ENCODE results near the gene COPS7A.

COPS7A gene

GRCh38 chr12:6754411-6754810 lies 30.6 kb downstream of the COPS7A start:
- Histone ChIP-seq H4K20me1 (ENCODE audit: insufficient read depth, low read length) (no peaks in the 10 kb centered on the region), H3K4me3 (ENCODE audit: low read length) (no peak overlapping the region), H3K4me1 (ENCODE audit: low read length) (peaks cover 21% of the 10 kb centered on the region), H3K27ac (ENCODE audit: low read length) (no peak overlapping the region), H3K79me2 (ENCODE audit: low read length) (peaks cover 15% of the 10 kb centered on the region), H3K4me2 (ENCODE audit: low read depth, low read length) (no peak overlapping the region), H3K9me2 (replicated peaks; ENCODE audit: insufficient read depth, low read length) (no peaks in the 10 kb centered on the region), H3K36me3 (replicated peaks; ENCODE audit: insufficient read depth, low read length) (no peaks in the 10 kb centered on the region), H3K27me3 (replicated peaks; ENCODE audit: insufficient read depth, low read length) (no peaks in the 10 kb centered on the region), H3F3A (ENCODE audit: insufficient read depth, low read length) (peaks cover 8% of the 10 kb centered on the region; the same call in 1 of the 2 replicates), H2AFZ (ENCODE audit: low read length) (no peak overlapping the region), H3K9ac (ENCODE audit: low read length) (no peak overlapping the region), H3K9me3 (replicated peaks; ENCODE audit: insufficient read depth, low read length) (no peaks in the 10 kb centered on the region)
- TF ChIP-seq CTCF (IDR thresholded peaks at IDR 0.05; ENCODE audit: low read length), result no peak
- TF ChIP-seq EZH2phosphoT487 (IDR thresholded peaks at IDR 0.05; ENCODE audit: low read length), result no peak
- TF ChIP-seq EZH2 (optimal IDR thresholded peaks at IDR 0.05; ENCODE audit: low read depth, low read length), result no peak
- DNase-seq, result no peak

GRCh38 chr12:6757028-6757690 lies 33.3 kb downstream of the COPS7A start:
- Histone ChIP-seq H3K79me2 (ENCODE audit: low read length) (peaks cover 7% of the 10 kb centered on the region), H3K4me3 (ENCODE audit: low read length) (no peak overlapping the region), H3K27ac (ENCODE audit: low read length) (no peak overlapping the region), H3K4me2 (ENCODE audit: low read depth, low read length) (no peak overlapping the region), H3K36me3 (replicated peaks; ENCODE audit: insufficient read depth, low read length) (no peaks in the 10 kb centered on the region), H3K4me1 (ENCODE audit: low read length) (peaks cover 15% of the 10 kb centered on the region), H3K9ac (ENCODE audit: low read length) (no peak overlapping the region), H4K20me1 (ENCODE audit: insufficient read depth, low read length) (no peaks in the 10 kb centered on the region), H3K27me3 (replicated peaks; ENCODE audit: insufficient read depth, low read length) (no peaks in the 10 kb centered on the region), H3K9me3 (replicated peaks; ENCODE audit: insufficient read depth, low read length) (no peaks in the 10 kb centered on the region), H3K9me2 (replicated peaks; ENCODE audit: insufficient read depth, low read length) (no peaks in the 10 kb centered on the region), H3F3A (ENCODE audit: insufficient read depth, low read length) (peaks cover 8% of the 10 kb centered on the region; the same call in 1 of the 2 replicates), H2AFZ (ENCODE audit: low read length) (no peak overlapping the region)
- TF ChIP-seq EZH2 (optimal IDR thresholded peaks at IDR 0.05; ENCODE audit: low read depth, low read length) (no peak), CTCF (IDR thresholded peaks at IDR 0.05; ENCODE audit: low read length) (no peak), EZH2phosphoT487 (IDR thresholded peaks at IDR 0.05; ENCODE audit: low read length) (no peak)
- DNase-seq, result no peak

- no peak overlapping the region for H3K4me3 ChIP-seq (ENCODE audit: low read length)
- peaks cover 14% of the 10 kb centered on the region for H3K4me1 ChIP-seq (ENCODE audit: low read length)
- H3K36me3 ChIP-seq (replicated peaks; ENCODE audit: insufficient read depth, low read length), result no peaks in the 10 kb centered on the region
- H3K4me2 ChIP-seq (ENCODE audit: low read depth, low read length), result peak overlapping the region; percentile 24; the same call in 1 of the 2 replicates
- peak overlapping the region; percentile 30; the same call in 1 of the 2 replicates for H2AFZ ChIP-seq (ENCODE audit: low read length)
- no peaks in the 10 kb centered on the region for H3K9me2 ChIP-seq (replicated peaks; ENCODE audit: insufficient read depth, low read length)
- TF ChIP-seq CTCF (IDR thresholded peaks at IDR 0.05; ENCODE audit: low read length) (no peak), EZH2 (optimal IDR thresholded peaks at IDR 0.05; ENCODE audit: low read depth, low read length) (no peak), EZH2phosphoT487 (IDR thresholded peaks at IDR 0.05; ENCODE audit: low read length) (no peak)
- H3K79me2 ChIP-seq (ENCODE audit: low read length), result no peaks in the 10 kb centered on the region
- H3K9me3 ChIP-seq (replicated peaks; ENCODE audit: insufficient read depth, low read length), result no peaks in the 10 kb centered on the region
- peaks cover 8% of the 10 kb centered on the region; the same call in 1 of the 2 replicates for H3F3A ChIP-seq (ENCODE audit: insufficient read depth, low read length)
- no peaks in the 10 kb centered on the region for H4K20me1 ChIP-seq (ENCODE audit: insufficient read depth, low read length)
- no peak overlapping the region for H3K27ac ChIP-seq (ENCODE audit: low read length)
- H3K9ac ChIP-seq (ENCODE audit: low read length), result no peak overlapping the region
- no peaks in the 10 kb centered on the region for H3K27me3 ChIP-seq (replicated peaks; ENCODE audit: insufficient read depth, low read length)
- DNase-seq, result peak; percentile 30
These were observed 34.8 kb downstream of the COPS7A start for GRCh38 chr12:6758506-6759095.
